Caki2 (cell line): ENCODE data around the gene PTPRJ. TPM values are rescaled to one million over a fixed set of nuclear protein-coding genes. Genes with fewer than 3 reads are reported as not detected.
A peak's percentile ranks its signal among the peaks of the same experiment; 100 is the strongest.

ENCODE experiments used
- DNase-seq: peaks from one replicate; pipeline ENCODE4 v3.0.0-alpha.2; 2015; ENCODE audit warnings: low read depth
- in situ Hi-C: cut with HindIII; loops from 2 replicates; pipeline ENCODE4 v1.10.0; 2016; ENCODE audit warnings: low sequenced_read_pairs, low pct_unique_long_range_greater_than_20kb, mixed read lengths
- total RNA-seq: library from RNA; depleted of rRNA; stranded (reverse); fragments of >200 nt; shearing (Covaris generic); gene quantifications from 2 replicates; pipeline ENCODE4 v1.2.3, GENCODE V29; 2014; ENCODE audit warnings: low replicate concordance

The PTPRJ gene
- total RNA-seq, 1 experiment from 2014 or later: 33.3 TPM

DNA sequence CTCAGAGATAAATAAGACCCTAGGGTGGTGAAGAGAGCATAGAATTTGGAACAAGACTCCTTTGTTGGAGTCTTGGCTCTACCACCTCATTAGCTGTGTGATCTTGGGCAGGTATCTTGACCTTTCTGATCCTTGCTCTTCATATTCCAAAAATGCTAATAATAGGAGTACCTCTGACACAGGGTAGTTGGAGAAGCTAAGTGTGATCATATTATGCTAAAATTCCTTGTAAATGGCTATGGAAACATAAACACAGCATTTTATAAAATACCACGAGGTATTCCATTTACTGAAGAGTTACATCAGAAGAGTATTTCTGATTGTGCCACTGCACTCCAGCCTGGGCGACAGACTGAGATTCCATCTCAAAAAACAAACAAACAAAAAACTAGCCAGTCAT lies 9.4 kb downstream of the PTPRJ start:
- DNase-seq: no peak
- in situ Hi-C loops: no loop called here

DNA sequence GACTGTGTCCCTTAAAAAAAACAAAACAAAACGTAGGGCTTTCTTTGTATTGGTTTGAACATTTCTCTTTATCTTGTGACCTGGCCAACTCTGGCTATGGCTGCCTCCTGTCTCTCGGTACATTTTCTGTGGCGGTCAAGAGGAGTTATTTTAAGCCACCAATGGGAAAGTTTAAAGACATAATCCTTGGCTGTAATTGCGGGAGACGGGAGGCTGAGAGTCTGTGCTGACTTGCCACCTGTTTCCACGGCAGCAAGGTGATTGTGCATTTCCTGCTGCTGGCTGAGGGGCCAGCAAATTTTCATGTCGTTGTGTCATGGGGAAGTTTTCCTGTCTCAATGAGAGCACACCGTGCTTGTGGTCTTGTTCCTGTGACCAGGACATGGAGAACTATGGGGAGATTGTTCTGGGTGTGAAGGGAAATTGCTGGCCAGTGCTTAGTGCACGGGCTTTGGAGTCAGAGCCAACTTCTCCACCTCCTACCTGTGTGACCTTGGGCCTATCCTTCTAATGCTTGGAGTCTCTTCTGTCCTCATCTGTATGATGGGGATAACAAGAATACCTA lies 11.0 kb downstream of the PTPRJ start:
- in situ Hi-C loops: no loop called here
- DNase-seq: peak; percentile 71

DNA sequence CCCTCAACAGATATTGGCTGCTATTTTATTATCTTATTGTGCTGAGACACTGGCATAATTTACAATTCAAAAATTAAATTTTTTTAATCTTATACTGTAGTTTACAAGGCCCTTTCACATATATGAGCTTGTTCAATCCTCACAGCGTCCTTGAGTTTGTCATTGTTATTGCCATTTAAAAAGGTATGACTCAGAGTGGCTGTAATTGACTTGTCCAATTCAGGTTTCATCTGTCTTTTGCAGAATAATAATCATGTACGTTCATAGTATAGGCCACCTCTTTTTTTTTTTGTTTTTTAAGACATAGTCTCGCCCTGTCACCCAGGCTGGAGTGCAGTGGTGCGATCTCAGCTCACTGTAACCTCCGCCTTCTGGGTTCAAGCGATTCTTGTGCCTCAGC lies 11.5 kb downstream of the PTPRJ start:
- in situ Hi-C loops: no loop called here
- DNase-seq: no peak

DNA sequence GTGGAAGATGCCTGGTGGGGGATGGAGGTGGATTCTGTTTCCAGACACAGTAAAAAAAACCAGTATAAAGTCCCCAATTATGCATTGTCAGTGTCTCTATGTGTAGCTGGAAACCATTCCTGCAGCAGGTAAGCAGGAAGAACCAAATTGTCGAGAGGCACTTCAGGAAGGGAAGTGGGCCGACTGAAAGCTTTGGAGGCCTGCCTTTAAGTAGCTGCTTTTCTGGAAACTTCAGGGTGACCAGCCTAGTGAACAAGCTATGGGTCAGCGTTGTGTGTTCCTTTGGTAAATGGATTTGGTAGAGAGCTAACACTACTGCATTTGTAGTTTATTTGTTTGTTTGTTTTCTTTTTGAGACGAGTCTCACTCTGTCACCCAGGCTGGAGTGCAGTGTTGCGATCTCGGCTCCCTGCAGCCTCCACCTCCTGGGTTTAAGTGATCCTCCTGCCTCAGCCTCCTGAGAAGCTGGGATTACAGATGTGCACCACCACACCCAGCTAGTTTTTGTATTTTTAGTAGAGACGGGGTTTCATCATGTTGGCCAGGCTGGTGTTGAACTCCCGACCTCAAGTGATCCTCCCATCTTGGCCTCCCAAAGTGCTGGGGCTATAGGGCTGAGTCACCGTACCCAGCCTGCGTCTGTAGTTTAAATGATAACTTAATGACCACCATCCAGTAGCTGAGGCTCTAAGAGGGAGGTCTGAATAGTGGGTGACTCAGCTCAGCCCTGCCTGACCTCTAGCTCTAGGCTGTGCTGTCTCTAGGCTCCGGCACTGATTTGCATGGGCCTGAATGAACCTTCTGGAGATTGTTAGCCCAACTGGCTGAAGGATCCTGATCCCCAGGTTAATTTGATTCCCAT lies 12.8 kb downstream of the PTPRJ start:
- in situ Hi-C loops: no loop called here

DNA sequence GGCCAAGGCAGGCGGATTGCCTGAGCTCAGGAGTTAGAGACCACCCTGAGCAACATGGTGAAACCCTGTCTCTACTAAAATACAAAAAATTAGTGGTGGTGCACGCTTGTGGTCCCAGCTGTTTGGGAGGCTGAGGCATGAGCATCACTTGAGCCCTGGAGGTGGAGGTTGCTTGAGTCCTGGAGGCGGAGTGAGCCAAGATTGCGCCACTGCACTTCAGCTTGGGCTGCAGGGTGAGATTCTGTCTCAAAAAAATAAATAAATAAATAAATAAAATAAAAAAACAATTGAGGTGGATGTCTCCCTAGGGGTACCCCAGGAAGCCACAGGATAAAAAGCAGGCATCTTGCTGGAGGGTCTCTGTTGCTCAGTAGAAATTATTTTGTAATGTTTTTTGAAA lies 14.1 kb downstream of the PTPRJ start:
- DNase-seq: no peak
- in situ Hi-C loops: no loop called here

More for the DNA sequence above, 12.8 kb downstream of the PTPRJ start:
- DNase-seq: peak; percentile 87

DNA sequence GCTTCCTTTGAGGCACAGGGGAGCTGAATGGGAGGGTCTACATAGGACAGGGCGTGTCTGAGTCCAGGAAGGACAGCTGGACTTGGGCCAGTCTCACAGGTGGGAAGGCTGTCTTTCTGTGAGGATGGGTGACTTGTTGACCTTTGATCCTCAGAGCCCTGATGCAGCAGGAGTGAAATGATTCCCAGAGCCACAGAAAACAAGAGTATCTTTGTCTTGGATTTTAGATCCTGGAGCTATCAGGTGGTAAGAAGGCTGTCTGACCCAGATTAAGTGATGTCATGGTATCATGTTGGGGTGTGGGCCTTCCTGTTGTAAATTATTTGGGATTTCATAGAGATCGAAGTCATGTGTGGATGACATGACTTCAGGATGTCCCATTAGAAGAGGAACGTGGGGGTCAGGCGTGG lies 15.0 kb downstream of the PTPRJ start:
- in situ Hi-C loops: no loop called here
- DNase-seq: no peak

DNA sequence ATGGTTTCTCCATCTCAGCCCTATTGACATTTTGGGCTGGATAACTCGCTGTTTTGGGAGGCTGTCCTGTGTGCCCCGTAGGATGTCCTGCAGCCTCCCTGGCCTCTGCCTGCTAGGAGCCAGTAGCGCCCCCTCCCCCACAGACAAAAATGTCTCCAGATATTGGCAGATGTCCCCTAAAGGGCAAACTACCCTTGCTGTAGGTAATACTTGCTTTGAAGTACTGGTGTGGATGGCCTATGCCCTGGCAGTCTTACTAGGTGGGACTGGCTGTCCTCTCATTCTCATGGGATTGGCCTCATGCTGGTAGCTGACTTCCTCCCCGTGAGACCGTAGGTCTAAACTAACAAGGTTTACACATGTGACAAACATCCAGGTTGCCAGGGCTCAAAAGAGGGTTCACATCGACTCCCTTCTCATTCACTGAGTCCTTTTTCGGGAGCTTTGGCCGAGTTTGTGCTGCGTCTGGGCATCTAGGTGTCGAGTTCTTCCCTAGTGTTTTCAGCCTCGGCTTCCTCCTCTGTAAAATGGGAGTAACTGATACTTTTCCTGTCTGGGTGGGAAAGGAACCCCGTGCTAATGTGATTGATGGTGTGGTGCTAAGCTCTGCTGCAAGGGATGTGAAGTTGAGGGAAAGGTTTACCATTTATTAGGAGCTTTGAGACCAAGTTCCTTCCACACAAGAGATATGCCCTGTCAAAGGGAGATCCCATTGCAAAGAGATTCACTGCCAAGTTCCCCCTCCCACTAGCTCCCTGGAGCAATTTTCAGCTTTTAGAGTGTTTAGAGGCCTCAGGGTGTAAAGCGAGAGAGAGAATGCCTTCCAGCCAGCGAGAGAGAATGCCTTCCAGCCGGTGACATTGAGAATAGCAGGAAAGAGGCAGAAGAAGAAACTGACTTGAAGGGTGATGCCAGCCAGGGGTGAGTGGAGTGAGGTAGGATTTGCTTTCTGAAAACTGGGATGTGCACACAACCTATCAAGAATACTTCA lies 17.0 kb downstream of the PTPRJ start:
- DNase-seq: no peak

DNA sequence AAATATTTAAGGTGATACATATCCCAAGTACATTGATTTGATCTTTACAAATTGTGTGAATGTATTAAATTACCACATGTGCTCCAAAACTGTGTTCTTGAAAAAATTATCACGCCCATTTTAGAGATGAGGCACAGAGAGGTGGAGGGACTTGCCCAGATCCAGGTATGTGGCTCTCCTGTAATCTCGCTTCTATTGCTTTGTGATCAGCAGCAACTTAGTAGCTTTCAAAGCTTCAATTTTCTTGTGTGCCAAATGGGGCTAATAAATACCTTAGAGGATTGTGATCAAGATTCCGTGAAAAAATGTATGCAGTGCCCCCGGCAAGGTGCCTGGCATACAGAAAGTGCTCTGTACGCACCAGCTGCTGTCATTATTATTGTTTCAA lies 18.0 kb downstream of the PTPRJ start:
- in situ Hi-C loops: no loop called here
- no peak for DNase-seq

More for the DNA sequence above, 17.0 kb downstream of the PTPRJ start:
- in situ Hi-C loops: no loop called here

DNA sequence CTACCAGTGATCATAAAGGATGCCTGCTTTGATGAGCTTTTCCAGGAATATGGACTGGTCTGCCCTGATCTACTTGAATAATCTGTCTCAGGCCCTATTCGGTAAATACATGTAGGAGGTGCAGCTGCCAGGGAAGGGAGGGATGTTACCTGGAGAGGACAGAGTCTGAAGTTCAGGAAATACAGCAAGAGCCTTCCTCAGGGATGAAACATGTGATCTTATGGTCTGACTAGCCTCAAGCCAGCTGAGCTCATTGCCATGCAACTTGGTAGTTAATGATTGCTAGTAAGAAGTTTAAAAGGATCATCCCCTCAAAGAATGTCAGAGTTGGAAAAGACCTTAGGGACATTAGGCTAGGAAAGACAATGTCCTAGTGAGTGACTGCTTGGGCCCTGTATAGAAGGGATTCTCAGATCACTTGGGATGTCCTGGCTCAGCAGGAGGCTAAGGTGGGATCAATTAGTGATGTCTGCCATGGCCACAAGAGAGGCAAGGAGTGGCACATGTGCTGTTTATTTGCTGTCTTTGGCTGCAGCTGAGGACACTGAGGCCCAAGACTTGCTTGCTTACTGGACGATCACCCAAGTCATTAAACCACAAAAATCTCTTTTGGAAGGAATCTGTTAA lies 18.5 kb downstream of the PTPRJ start:
- in situ Hi-C loops: no loop called here
- DNase-seq: peak; percentile 83

DNA sequence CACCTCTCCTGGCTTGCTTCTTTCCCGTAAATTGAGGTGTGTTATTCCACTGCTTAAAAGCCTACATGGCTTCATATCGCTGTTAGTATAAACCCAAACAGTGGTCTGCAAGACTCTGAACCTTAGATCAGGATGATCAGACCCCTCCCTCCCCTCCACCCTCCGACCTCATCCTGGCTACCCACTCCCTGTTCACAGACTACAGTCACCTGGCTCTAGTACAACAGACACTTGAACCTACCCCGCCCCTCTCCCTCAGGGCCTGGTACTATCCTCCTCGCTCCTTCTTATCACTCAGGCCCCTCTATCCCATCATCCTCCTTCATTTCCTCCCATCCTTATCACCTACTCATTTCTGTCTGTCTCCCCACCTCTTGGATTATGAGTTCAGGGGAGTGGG lies 20.1 kb downstream of the PTPRJ start:
- in situ Hi-C loops: no loop called here
- no peak for DNase-seq

DNA sequence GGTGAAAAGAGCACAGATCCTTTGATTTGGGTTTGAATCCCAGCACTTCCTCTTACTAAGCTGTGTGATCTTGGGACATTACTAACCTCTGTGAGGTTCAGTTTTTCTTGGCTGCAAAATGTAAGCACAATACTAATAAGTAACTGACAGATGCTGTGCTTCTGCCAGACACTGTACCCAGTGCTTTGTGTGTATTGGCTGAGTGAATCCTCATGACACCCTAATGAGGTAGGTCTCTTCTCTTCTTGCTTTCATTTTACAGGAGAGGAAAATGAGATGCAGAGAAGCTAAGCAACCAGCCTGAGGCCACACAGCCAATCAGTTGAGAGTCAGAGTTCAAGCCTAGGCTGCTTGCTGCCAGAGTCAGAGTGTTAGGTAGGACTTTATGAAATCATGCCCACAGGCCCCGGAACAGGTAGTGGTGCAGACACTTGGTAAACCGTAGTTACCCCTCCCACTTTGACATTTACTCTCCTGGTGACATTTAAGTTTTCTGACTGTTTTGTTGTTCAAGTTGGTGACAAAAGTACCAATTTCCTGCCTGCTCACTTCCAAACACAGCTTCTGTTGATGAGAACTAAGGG lies 21.2 kb downstream of the PTPRJ start:
- peak; percentile 87 for DNase-seq
- in situ Hi-C loops: no loop called here

DNA sequence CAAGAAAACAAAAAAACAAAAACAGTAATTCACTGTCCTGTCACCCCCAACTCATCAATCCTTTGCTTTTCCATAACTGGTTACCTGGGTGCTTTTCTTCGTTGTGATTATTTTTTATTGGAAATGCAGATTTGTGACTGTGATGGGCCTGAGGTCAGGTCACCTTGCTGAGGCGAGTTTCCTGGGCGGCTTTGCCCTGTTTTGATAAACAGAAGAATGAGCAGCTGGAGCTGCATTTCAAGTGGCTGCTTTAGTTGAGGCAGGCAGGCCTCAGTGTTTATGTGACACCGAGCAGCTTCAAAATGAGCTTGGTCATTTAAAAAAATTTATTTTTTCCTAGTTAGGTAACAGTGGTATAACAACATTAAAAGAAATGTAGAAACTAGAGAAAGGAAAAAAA lies 22.2 kb downstream of the PTPRJ start:
- in situ Hi-C loops: no loop called here
- DNase-seq: no peak

DNA sequence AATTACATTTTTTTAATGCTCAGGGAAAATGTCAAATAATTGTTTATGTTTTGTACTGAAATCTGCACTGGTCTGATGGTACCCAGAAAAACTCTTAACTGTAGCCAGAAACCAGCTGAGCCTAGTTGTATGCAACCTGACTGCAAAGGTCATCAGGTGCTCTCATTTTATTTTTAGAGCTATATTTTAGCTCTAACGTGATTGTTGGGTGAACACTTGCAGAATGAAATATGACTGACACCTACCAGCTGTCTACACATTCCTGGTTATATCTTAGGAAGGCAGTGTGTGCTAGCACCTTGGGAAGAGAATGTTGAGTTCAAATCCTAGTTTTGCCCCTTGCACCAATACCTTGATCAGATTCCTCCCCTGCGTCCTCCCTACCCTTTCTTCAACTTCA lies 23.6 kb downstream of the PTPRJ start:
- in situ Hi-C loops: no loop called here
- no peak for DNase-seq

DNA sequence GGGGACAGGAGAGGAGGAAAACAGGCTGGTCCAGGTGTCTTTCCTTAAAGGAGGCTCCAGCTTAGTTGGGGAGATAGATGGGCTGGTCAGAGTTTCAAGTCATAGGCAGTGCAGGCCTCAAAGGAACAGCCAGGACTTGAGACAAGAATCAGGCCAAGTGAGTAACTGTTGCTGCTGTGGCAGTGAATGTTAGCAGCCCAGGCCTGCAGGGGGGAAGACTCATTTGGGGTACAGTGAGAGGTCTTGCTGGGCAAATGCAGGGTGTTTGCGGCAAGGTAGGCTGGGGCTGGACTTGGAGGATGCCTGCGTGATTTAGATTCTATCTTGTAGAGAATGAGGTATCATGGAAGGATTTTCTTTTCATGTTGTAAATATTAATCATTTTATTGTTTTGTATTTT lies 24.1 kb downstream of the PTPRJ start:
- no peak for DNase-seq
- in situ Hi-C loops: no loop called here

DNA sequence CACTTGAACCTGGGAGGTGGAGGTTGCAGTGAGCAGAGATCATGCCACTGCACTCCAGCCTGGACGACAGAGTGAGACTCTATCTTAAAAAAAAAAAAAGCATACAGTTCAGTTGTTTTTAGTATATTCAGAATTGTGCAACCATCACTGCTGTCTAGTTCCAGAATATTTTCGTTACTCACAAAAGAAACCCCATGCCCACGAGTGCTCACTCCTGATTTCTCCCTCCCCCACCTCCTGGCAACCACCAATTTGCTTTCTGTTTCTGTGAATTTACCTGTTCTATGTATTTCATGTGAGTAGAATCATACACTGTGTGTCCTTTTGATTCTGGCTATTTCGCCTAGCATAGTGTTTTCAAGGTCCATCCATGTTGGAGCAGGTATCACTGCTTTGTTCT lies 24.8 kb downstream of the PTPRJ start:
- DNase-seq: no peak
- in situ Hi-C loops: no loop called here

DNA sequence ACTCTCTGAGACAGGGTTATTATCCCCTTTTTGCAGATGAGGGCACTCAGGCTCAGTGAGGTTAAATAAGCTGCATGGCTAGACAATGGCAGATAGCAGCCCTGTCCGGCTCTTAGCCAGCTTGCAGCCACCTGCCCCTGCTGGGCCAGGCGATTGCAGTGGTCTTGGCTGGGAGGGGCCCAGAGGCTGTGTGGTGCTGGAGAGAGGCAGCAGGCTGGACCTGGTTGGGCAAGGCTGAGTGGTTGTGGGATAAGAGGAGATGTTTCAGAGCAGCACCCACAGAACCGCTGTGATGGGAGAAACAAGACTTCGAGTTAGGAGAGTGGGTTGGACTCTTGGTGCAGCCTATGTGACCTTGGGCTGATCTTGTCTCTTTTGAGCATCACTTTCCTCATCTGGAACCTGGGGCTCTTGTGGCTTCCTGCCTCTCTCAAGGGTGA lies 25.5 kb downstream of the PTPRJ start:
- no peak for DNase-seq
- in situ Hi-C loops: no loop called here

DNA sequence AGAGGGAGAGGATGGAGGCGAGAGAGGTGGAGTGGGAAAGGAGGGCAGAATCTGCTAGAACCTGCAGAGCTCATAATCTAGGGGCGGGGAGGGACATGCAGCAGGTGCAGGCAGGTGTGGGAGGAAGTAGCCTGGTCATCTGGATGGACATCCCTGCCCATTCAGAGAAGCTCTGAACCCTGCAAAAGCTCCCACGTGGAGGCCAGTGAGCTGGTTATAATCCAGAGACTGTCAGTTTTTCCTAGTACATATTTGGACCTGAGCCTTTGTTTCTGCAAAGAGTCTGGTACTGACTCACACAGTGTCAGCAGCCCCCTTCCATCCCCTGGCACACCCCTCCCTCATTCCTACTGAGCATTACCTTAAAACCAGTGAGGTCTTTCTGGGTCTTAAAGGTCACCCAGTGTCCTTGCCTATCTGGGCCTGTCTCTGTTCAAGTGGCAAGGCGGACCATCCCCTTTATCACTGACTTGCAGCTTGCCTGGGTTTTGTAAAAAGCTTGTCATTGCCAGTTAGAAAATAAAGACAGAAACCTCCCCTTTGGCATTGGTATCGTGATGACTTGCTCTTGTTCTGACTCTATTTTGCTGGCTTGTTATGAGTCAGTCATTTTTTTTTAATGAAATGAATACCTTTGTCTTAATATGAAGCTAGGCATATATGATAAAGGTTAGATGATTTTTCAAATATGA lies 26.1 kb downstream of the PTPRJ start:
- in situ Hi-C loops: no loop called here
- peak; percentile 62 for DNase-seq
